Naive thymus-derived CD8-positive, alpha-beta T cell (primary cell): ENCODE data around the gene WRNIP1. TPM values are rescaled to one million over a fixed set of nuclear protein-coding genes. Genes with fewer than 3 reads are reported as not detected.

Experiments used
- ATAC-seq, 2 donors: fragments of 150-1000 bp; cut with Tn5 transposase in 1 of 2; sonication (Bioruptor Pico), chemical (Tn5 transposase) in 1 of 2; 1 replicate in 1 of 2; 2 replicates in 1 of 2; pipeline ENCODE4 v1.10.0; 2021; ENCODE audit warnings: mild to moderate bottlenecking in 2 of 2, moderate library complexity in 2 of 2
- POLR2A ChIA-PET: fragments of 350-600 bp; sonication (Branson Sonifier 250); formaldehyde crosslinking; loops from one replicate; lab custom pipeline; 2021; ENCODE audit warnings: antibody characterized with exemption; lab: Charles Lee
- DNase-seq, 10 donors: peaks; one replicate each; pipeline versions ENCODE4 v3.0.0 to v3.0.0-alpha.2; 2020 to 2022
- H3K27ac Mint-ChIP-seq, 10 donors: one replicate each; pipeline ENCODE4 v1.8.0; 2020 to 2022; ENCODE audit warnings: mild to moderate bottlenecking in 10 of 10, mixed read lengths in 10 of 10, moderate library complexity in 4 of 10, inconsistent platforms in 1 of 10
- H3K27me3 Mint-ChIP-seq, 5 donors: one replicate each; pipeline ENCODE4 v1.8.0; 2021 to 2022; ENCODE audit warnings: mixed read lengths in 5 of 5
- H3K36me3 Mint-ChIP-seq, 3 donors: one replicate each; pipeline ENCODE4 v1.8.0; 2020 to 2022; ENCODE audit warnings: mixed read lengths in 3 of 3, mild to moderate bottlenecking in 2 of 3, inconsistent platforms in 1 of 3
- H3K4me1 Mint-ChIP-seq, 4 donors: one replicate each; pipeline ENCODE4 v1.8.0; 2021 to 2022; ENCODE audit warnings: mixed read lengths in 4 of 4
- H3K4me3 Mint-ChIP-seq, 10 donors: one replicate each; pipeline ENCODE4 v1.8.0; 2020 to 2022; ENCODE audit warnings: mild to moderate bottlenecking in 10 of 10, mixed read lengths in 10 of 10, moderate library complexity in 6 of 10, inconsistent platforms in 1 of 10
- H3K9me3 Mint-ChIP-seq, 9 donors: one replicate each; pipeline ENCODE4 v1.8.0; 2020 to 2022; ENCODE audit warnings: mixed read lengths in 9 of 9, mild to moderate bottlenecking in 3 of 9, inconsistent platforms in 1 of 9, moderate library complexity in 1 of 9
- polyA plus RNA-seq, 3 donors: library from polyadenylated mRNA; unstranded; fragments of 300-500 nt; fragmentation: Illumina TruSeq; gene quantifications; one replicate each; pipeline ENCODE4 v1.2.3, GENCODE V29; 2021
- total RNA-seq, 8 experiments: library from RNA in 2 of 8; stranded (reverse) in 2 of 8; gene quantifications; one replicate each; pipeline ENCODE4 v1.2.3 and lab custom pipeline; 2021 to 2026

The WRNIP1 gene
- total and polyA plus RNA-seq, 5 experiments from 2014 or later: 33.1 to 61.0 (median 42.0) TPM

GRCh38 chr6:2804516-2804915 lies 39.3 kb downstream of the WRNIP1 start:
- ATAC-seq (no peak), DNase-seq (no peak)
- POLR2A ChIA-PET: interaction anchor here (0.6 kb wide), 1 partner anchor 94 kb away, joined by 3 read pairs; no protein-coding TSS in a partner anchor
- H3K27ac Mint-ChIP-seq: no peak overlapping the region
- H3K36me3 Mint-ChIP-seq: no peaks in the 10 kb centered on the region
- H3K9me3 Mint-ChIP-seq: no peaks in the 10 kb centered on the region
- H3K4me1 Mint-ChIP-seq: peaks cover 2 to 8% (median 3%) of the 10 kb centered on the region in 4 donors
- H3K27me3 Mint-ChIP-seq: no peaks in the 10 kb centered on the region
- H3K4me3 Mint-ChIP-seq: no peak overlapping the region

- POLR2A ChIA-PET: interaction anchor here (0.6 kb wide), 1 partner anchor 93 kb away, joined by 3 read pairs; no protein-coding TSS in a partner anchor
- Mint-ChIP-seq H3K9me3 (no peaks in the 10 kb centered on the region), H3K4me1 (peaks cover 3 to 7% (median 5%) of the 10 kb centered on the region in 4 donors), H3K36me3 (no peaks in the 10 kb centered on the region), H3K27ac (peak overlapping the region in 1 of 10 donors; percentile 37), H3K27me3 (no peaks in the 10 kb centered on the region), H3K4me3 (no peak overlapping the region)
- DNase-seq (no peak), ATAC-seq (no peak)
Measured at GRCh38 chr6:2805031-2805430, 39.8 kb downstream of the WRNIP1 start.

- H3K27ac Mint-ChIP-seq: peak overlapping the region in 1 of 10 donors; percentile 80
- no peaks in the 10 kb centered on the region for H3K27me3 Mint-ChIP-seq
- DNase-seq: no peak
- H3K4me1 Mint-ChIP-seq: peaks cover 0 to 7% (median 5%) of the 10 kb centered on the region in 4 donors
- no peaks in the 10 kb centered on the region for H3K9me3 Mint-ChIP-seq
- POLR2A ChIA-PET: no interaction called here
- H3K36me3 Mint-ChIP-seq: no peaks in the 10 kb centered on the region
- ATAC-seq: no peak
- no peak overlapping the region for H3K4me3 Mint-ChIP-seq
Measured at GRCh38 chr6:2806644-2807043, 41.5 kb downstream of the WRNIP1 start.

- no peak for ATAC-seq
- H3K27ac Mint-ChIP-seq: no peak overlapping the region
- H3K36me3 Mint-ChIP-seq: no peaks in the 10 kb centered on the region
- no peaks in the 10 kb centered on the region for H3K27me3 Mint-ChIP-seq
- peaks cover 0 to 2% (median 0%) of the 10 kb centered on the region in 9 donors for H3K9me3 Mint-ChIP-seq
- no peak for DNase-seq
- POLR2A ChIA-PET: no interaction called here
- H3K4me3 Mint-ChIP-seq: no peak overlapping the region
- H3K4me1 Mint-ChIP-seq: peaks cover 0 to 9% (median 5%) of the 10 kb centered on the region in 4 donors
Measured at GRCh38 chr6:2807342-2808090, 42.3 kb downstream of the WRNIP1 start.

GRCh38 chr6:2809015-2809414 lies 43.8 kb downstream of the WRNIP1 start:
- ATAC-seq: no peak
- H3K27ac Mint-ChIP-seq: no peak overlapping the region
- H3K9me3 Mint-ChIP-seq: peaks cover 0 to 3% (median 0%) of the 10 kb centered on the region in 9 donors
- H3K27me3 Mint-ChIP-seq: no peaks in the 10 kb centered on the region
- no peaks in the 10 kb centered on the region for H3K36me3 Mint-ChIP-seq
- no peak for DNase-seq
- peaks cover 0 to 9% (median 5%) of the 10 kb centered on the region in 4 donors for H3K4me1 Mint-ChIP-seq
- H3K4me3 Mint-ChIP-seq: no peak overlapping the region
- POLR2A ChIA-PET: no interaction called here

- peaks cover 0 to 5% (median 2%) of the 10 kb centered on the region in 9 donors for H3K9me3 Mint-ChIP-seq
- ATAC-seq (no peak), DNase-seq (no peak)
- POLR2A ChIA-PET: no interaction called here
- H3K4me1 Mint-ChIP-seq: peaks cover 0 to 9% (median 5%) of the 10 kb centered on the region in 4 donors
- H3K4me3 Mint-ChIP-seq: no peak overlapping the region
- H3K27ac Mint-ChIP-seq: no peak overlapping the region
- H3K27me3 Mint-ChIP-seq: no peaks in the 10 kb centered on the region
- H3K36me3 Mint-ChIP-seq: peaks cover 0 to 2% (median under 1%) of the 10 kb centered on the region in 3 donors
Measured at GRCh38 chr6:2810092-2810671, 45.0 kb downstream of the WRNIP1 start.

GRCh38 chr6:2812695-2813094 lies 47.5 kb downstream of the WRNIP1 start:
- H3K36me3 Mint-ChIP-seq: peaks cover 0 to 19% (median 13%) of the 10 kb centered on the region in 3 donors
- POLR2A ChIA-PET: interaction anchor here (0.6 kb wide), 2 partner anchors 35 to 287 kb away, joined by 3 read pairs; no protein-coding TSS in a partner anchor
- no peaks in the 10 kb centered on the region for H3K27me3 Mint-ChIP-seq
- peaks cover 0 to 22% (median 16%) of the 10 kb centered on the region in 9 donors for H3K9me3 Mint-ChIP-seq
- no peak overlapping the region for H3K27ac Mint-ChIP-seq
- DNase-seq: no peak
- peaks cover 11 to 16% (median 13%) of the 10 kb centered on the region in 4 donors for H3K4me1 Mint-ChIP-seq
- H3K4me3 Mint-ChIP-seq: no peak overlapping the region
- ATAC-seq: no peak

GRCh38 chr6:2816158-2816557 lies 51.0 kb downstream of the WRNIP1 start:
- DNase-seq (no peak), ATAC-seq (no peak)
- peaks cover 0 to 19% (median 13%) of the 10 kb centered on the region in 3 donors for H3K36me3 Mint-ChIP-seq
- peaks cover 7 to 32% (median 25%) of the 10 kb centered on the region in 4 donors for H3K4me1 Mint-ChIP-seq
- POLR2A ChIA-PET: interaction anchor here (1.7 kb wide), 1 partner anchor 25 kb away, joined by 3 read pairs; the partner anchor contains the start of gene SERPINB1
- H3K27me3 Mint-ChIP-seq: no peaks in the 10 kb centered on the region
- H3K4me3 Mint-ChIP-seq: no peak overlapping the region
- no peak overlapping the region for H3K27ac Mint-ChIP-seq
- H3K9me3 Mint-ChIP-seq: peaks cover 0 to 22% (median 16%) of the 10 kb centered on the region in 9 donors

- Mint-ChIP-seq H3K27me3 (no peaks in the 10 kb centered on the region), H3K9me3 (peaks cover 0 to 22% (median 16%) of the 10 kb centered on the region in 9 donors), H3K4me3 (no peak overlapping the region), H3K4me1 (peaks cover 5 to 32% (median 25%) of the 10 kb centered on the region in 4 donors), H3K36me3 (peaks cover 0 to 19% (median 13%) of the 10 kb centered on the region in 3 donors), H3K27ac (no peak overlapping the region)
- POLR2A ChIA-PET: interaction anchor here (1.0 to 1.5 kb wide), 2 partner anchors 23 to 210 kb away, joined by 4 to 7 read pairs; partner anchors contain the start of gene SERPINB1
- DNase-seq: no peak
- ATAC-seq: no peak
Measured at GRCh38 chr6:2817903-2818443, 52.8 kb downstream of the WRNIP1 start.

- no peak for DNase-seq
- H3K9me3 Mint-ChIP-seq: peaks cover 0 to 22% (median 16%) of the 10 kb centered on the region in 9 donors
- POLR2A ChIA-PET: interaction anchor here (1.5 kb wide), 1 partner anchor 23 kb away, joined by 7 read pairs; the partner anchor contains the start of gene SERPINB1
- H3K4me3 Mint-ChIP-seq: no peak overlapping the region
- no peaks in the 10 kb centered on the region for H3K27me3 Mint-ChIP-seq
- ATAC-seq: no peak
- peaks cover 5 to 32% (median 25%) of the 10 kb centered on the region in 4 donors for H3K4me1 Mint-ChIP-seq
- no peak overlapping the region for H3K27ac Mint-ChIP-seq
- peaks cover 0 to 19% (median 13%) of the 10 kb centered on the region in 3 donors for H3K36me3 Mint-ChIP-seq
Measured at GRCh38 chr6:2818593-2818992, 53.4 kb downstream of the WRNIP1 start.

GRCh38 chr6:2819115-2819514 lies 53.9 kb downstream of the WRNIP1 start:
- Mint-ChIP-seq H3K27me3 (no peaks in the 10 kb centered on the region), H3K4me1 (peaks cover 5 to 32% (median 25%) of the 10 kb centered on the region in 4 donors), H3K4me3 (no peak overlapping the region), H3K27ac (peak overlapping the region in 1 of 10 donors; percentile 42), H3K36me3 (peaks cover 0 to 19% (median 13%) of the 10 kb centered on the region in 3 donors), H3K9me3 (peaks cover 0 to 22% (median 16%) of the 10 kb centered on the region in 9 donors)
- DNase-seq (no peak), ATAC-seq (no peak)
- POLR2A ChIA-PET: interaction anchor here (1.5 kb wide), 1 partner anchor 22 kb away, joined by 7 read pairs; the partner anchor contains the start of gene SERPINB1

GRCh38 chr6:2819978-2820377 lies 54.8 kb downstream of the WRNIP1 start:
- H3K4me1 Mint-ChIP-seq: peaks cover 5 to 32% (median 25%) of the 10 kb centered on the region in 4 donors
- peak overlapping the region in 1 of 10 donors; percentile 8 for H3K27ac Mint-ChIP-seq
- ATAC-seq (no peak), DNase-seq (no peak)
- no peaks in the 10 kb centered on the region for H3K27me3 Mint-ChIP-seq
- peaks cover 4 to 19% (median 12%) of the 10 kb centered on the region in 3 donors for H3K36me3 Mint-ChIP-seq
- H3K9me3 Mint-ChIP-seq: peaks cover 0 to 22% (median 16%) of the 10 kb centered on the region in 9 donors
- POLR2A ChIA-PET: no interaction called here
- H3K4me3 Mint-ChIP-seq: no peak overlapping the region
